GM19467 (cell line): ENCODE results near the gene ZNF469.

Source experiments
- ATAC-seq: cut with Tn5 transposase; IDR thresholded peaks from one replicate; pipeline ENCODE4 v1.9.1; 2021; ENCODE audit warnings: mild to moderate bottlenecking, moderate library complexity; ENCODE audit not compliant: unreplicated experiment

The ZNF469 gene

GRCh38 chr16:88390735-88391134 lies 8.0 kb downstream of the ZNF469 start:
- no peak for ATAC-seq

- ATAC-seq, result no peak
These were observed 8.5 kb downstream of the ZNF469 start for GRCh38 chr16:88391144-88391850.

GRCh38 chr16:88392111-88392510 lies 9.4 kb downstream of the ZNF469 start:
- ATAC-seq, result no peak

GRCh38 chr16:88392616-88393015 lies 9.9 kb downstream of the ZNF469 start:
- no peak for ATAC-seq

- ATAC-seq, result no peak
These were observed 10.3 kb downstream of the ZNF469 start for GRCh38 chr16:88393034-88393433.

- ATAC-seq, result no peak
These were observed 10.8 kb downstream of the ZNF469 start for GRCh38 chr16:88393571-88393970.

- no peak for ATAC-seq
These were observed 11.7 kb downstream of the ZNF469 start for GRCh38 chr16:88394426-88394825.

GRCh38 chr16:88395669-88396584 lies 13.2 kb downstream of the ZNF469 start:
- ATAC-seq, result no peak

GRCh38 chr16:88398170-88398873 lies 15.6 kb downstream of the ZNF469 start:
- ATAC-seq, result no peak

- no peak for ATAC-seq
These were observed 16.1 kb downstream of the ZNF469 start for GRCh38 chr16:88398874-88399178.

- ATAC-seq, result no peak
These were observed 17.4 kb downstream of the ZNF469 start for GRCh38 chr16:88400186-88400585.

GRCh38 chr16:88401604-88402246 lies 19.0 kb downstream of the ZNF469 start:
- no peak for ATAC-seq

GRCh38 chr16:88402551-88403240 lies 19.9 kb downstream of the ZNF469 start:
- no peak for ATAC-seq

- no peak for ATAC-seq
These were observed 21.2 kb downstream of the ZNF469 start for GRCh38 chr16:88403794-88404581.

- ATAC-seq, result no peak
These were observed 22.0 kb downstream of the ZNF469 start for GRCh38 chr16:88404769-88405168.

- no peak for ATAC-seq
These were observed 22.7 kb downstream of the ZNF469 start for GRCh38 chr16:88405216-88406060.

- ATAC-seq, result no peak
These were observed 23.6 kb downstream of the ZNF469 start for GRCh38 chr16:88406096-88407041.

- no peak for ATAC-seq
These were observed 24.3 kb downstream of the ZNF469 start for GRCh38 chr16:88407042-88407420.
